A549 (cell line): ENCODE measurements around the gene RCOR3. TPM values are rescaled to one million over a fixed set of nuclear protein-coding genes. Genes with fewer than 3 reads are reported as not detected.
"Not testable (repeated sequence)": the region's sequence is repeated elsewhere in the genome, so short reads cannot be mapped to it uniquely, and the experiment has no call there.

Experiments used
- ATAC-seq, 2 experiments: fragments of 200-7000 bp in 1 of 2; fragments of >200 bp in 1 of 2; cut with Nextera tagmentation in 1 of 2; cut with Tn5 transposase in 1 of 2; 3 replicates each; pipeline versions ENCODE4 v1.8.0 to v1.9.1; 2018 to 2020; ENCODE audit warnings: mild to moderate bottlenecking in 1 of 2, moderate library complexity in 1 of 2
- CTCF ChIA-PET: fragments of 300-600 bp; sonication (Branson Sonifier 250); formaldehyde crosslinking; extraction: SDS; loops from one replicate; lab custom pipeline; 2021; ENCODE audit warnings: antibody characterized with exemption, inconsistent platforms; lab: Yijun Ruan, JAX
- POLR2A ChIA-PET: fragments of 350-600 bp; formaldehyde crosslinking; extraction: SDS; loops from one replicate; lab custom pipeline; 2021; ENCODE audit warnings: antibody characterized with exemption, inconsistent platforms; lab: Yijun Ruan, JAX
- DNase-seq, 2 experiments: peaks; one replicate each; pipeline versions ENCODE4 v3.0.0 to v3.0.0-alpha.2; 2011 to 2016; ENCODE audit warnings: low read depth in 1 of 2, low spot score in 1 of 2
- FAIRE-seq: peaks from 2 replicates; lab custom pipeline; 2011; peaks lifted over from hg19 to GRCh38; lab: Jason Lieb, UNC
- H3K27ac ChIP-seq, 2 experiments: fragments of >200 bp; sonication (Bioruptor Twin); formaldehyde crosslinking; 3 replicates each; pipeline ENCODE4 v1.5.1; 2016 to 2017
- H3K4me1 ChIP-seq: fragments of >200 bp; sonication (Bioruptor Twin); formaldehyde crosslinking; 3 replicates; pipeline ENCODE4 v1.6.1; 2016
- H3K4me2 ChIP-seq: fragments of >200 bp; sonication (Bioruptor Twin); formaldehyde crosslinking; 3 replicates; pipeline ENCODE4 v1.6.1; 2016
- H3K4me3 ChIP-seq: fragments of >200 bp; sonication (Bioruptor Twin); formaldehyde crosslinking; 3 replicates; pipeline ENCODE4 v1.5.1; 2016
- H3K9me3 ChIP-seq: fragments of >200 bp; sonication (Bioruptor Twin); formaldehyde crosslinking; 3 replicates; pipeline ENCODE4 v1.6.1; 2016
- CHD4 ChIP-seq: fragments of 200-600 bp; sonication (generic); IDR thresholded peaks from 2 replicates; pipeline ENCODE4 v1.6.1; 2016; ENCODE audit warnings: antibody characterized with exemption, mild to moderate bottlenecking, borderline replicate concordance
- EHMT2 ChIP-seq: fragments of 200-600 bp; sonication (generic); IDR thresholded peaks from 2 replicates; pipeline ENCODE4 v1.6.1; 2016; ENCODE audit warnings: antibody characterized with exemption, low read depth, mild to moderate bottlenecking, moderate library complexity
- HOXA7 ChIP-seq: fragments of 250-450 bp; sonication (Bioruptor Pico); IDR thresholded peaks from 2 replicates; pipeline ENCODE4 v1.5.0; 2020; ENCODE audit warnings: mild to moderate bottlenecking, moderate library complexity
- HOXB13 ChIP-seq: fragments of 250-450 bp; sonication (Bioruptor Pico); IDR thresholded peaks from 2 replicates; pipeline ENCODE4 v1.5.0; 2020; ENCODE audit warnings: low read depth, mild to moderate bottlenecking, moderate library complexity
- JUN ChIP-seq, 2 experiments: fragments of >200 bp; sonication (Bioruptor Twin); formaldehyde crosslinking; IDR thresholded peaks; 2 replicates in 1 of 2; 3 replicates in 1 of 2; pipeline ENCODE4 v1.6.1; 2016 to 2017
- MAFK ChIP-seq: fragments of 450-650 bp; IDR thresholded peaks from 2 replicates; pipeline ENCODE4 v1.6.1; 2014; ENCODE audit not compliant: partially characterized antibody
- MYC ChIP-seq: IDR thresholded peaks from 2 replicates; pipeline ENCODE4 v1.6.1; 2012; ENCODE audit warnings: mild to moderate bottlenecking, inconsistent platforms, low read length, improper control_type of control experiment, borderline replicate concordance
- NPAS2 ChIP-seq: fragments of 250-450 bp; sonication (Bioruptor Pico); IDR thresholded peaks from 2 replicates; pipeline ENCODE4 v1.8.0; 2022; ENCODE audit warnings: mild to moderate bottlenecking, moderate library complexity, borderline replicate concordance
- POLR2A ChIP-seq: IDR thresholded peaks from 2 replicates; pipeline ENCODE4 v1.6.1; 2012; ENCODE audit warnings: mild to moderate bottlenecking, low read length
- RAD21 ChIP-seq, 2 experiments: fragments of >200 bp in 1 of 2; sonication (Bioruptor Twin) in 1 of 2; formaldehyde crosslinking in 1 of 2; IDR thresholded peaks in 1 of 2; conservative IDR thresholded peaks in 1 of 2; 2 replicates in 1 of 2; 3 replicates in 1 of 2; pipeline ENCODE4 v1.6.1; 2012 to 2018; ENCODE audit warnings: inconsistent platforms in 1 of 2
- RARB ChIP-seq: fragments of 250-450 bp; sonication (Bioruptor Pico); IDR thresholded peaks from 2 replicates; pipeline ENCODE4 v1.8.0; 2021; ENCODE audit warnings: mild to moderate bottlenecking, moderate library complexity
- RCOR1 ChIP-seq: fragments of 150-350 bp; IDR thresholded peaks from 2 replicates; pipeline ENCODE4 v1.6.1; 2014; ENCODE audit warnings: antibody characterized with exemption, low read length, low read depth
- RFX5 ChIP-seq: fragments of 450-650 bp; IDR thresholded peaks from 2 replicates; pipeline ENCODE4 v1.7.1; 2014; ENCODE audit warnings: antibody characterized with exemption, mild to moderate bottlenecking, moderate library complexity
- RNF2 ChIP-seq: fragments of 200-600 bp; sonication (generic); IDR thresholded peaks from 2 replicates; pipeline ENCODE4 v1.6.1; 2016; ENCODE audit warnings: low read depth, mild to moderate bottlenecking, antibody characterized with exemption, moderate library complexity, borderline replicate concordance
- SMC3 ChIP-seq: fragments of >200 bp; sonication (Bioruptor Twin); formaldehyde crosslinking; IDR thresholded peaks from 3 replicates; pipeline ENCODE4 v1.6.1; 2018; ENCODE audit warnings: inconsistent platforms
- WGBS: methylation state at CpG from one replicate; pipeline ENCODE4 v1.1.6; 2017; ENCODE audit errors: missing lambda C conversion rate; 5-methylcytosine and 5-hydroxymethylcytosine counted together
- polyA plus RNA-seq, 4 experiments: library from polyadenylated mRNA; depleted of rRNA in 3 of 4; stranded (reverse); fragments of >200 nt; fragmentation: RNase III in 1 of 4; extraction: RNeasy Plus Mini Kit Qiagen cat#74134 plus additional on column Dnase treatment in 1 of 4; gene quantifications; 2 replicates in 3 of 4; 3 replicates in 1 of 4; pipeline ENCODE4 v1.2.3, GENCODE V29; 2011 to 2017
- TF ChIP-seq, protein P1 (sequence below): fragments of 250-450 bp; sonication (Bioruptor Pico); IDR thresholded peaks from 2 replicates; pipeline ENCODE4 v1.5.0; 2020; ENCODE audit warnings: low read depth, mild to moderate bottlenecking, moderate library complexity
- TF ChIP-seq, protein P2 (sequence below): fragments of >200 bp; sonication (Bioruptor Twin); formaldehyde crosslinking; IDR thresholded peaks from 3 replicates; pipeline ENCODE4 v1.5.1; 2016
- TF ChIP-seq, protein P3 (sequence below): IDR thresholded peaks from 2 replicates; pipeline ENCODE4 v1.6.1; 2012; ENCODE audit warnings: low read depth, borderline replicate concordance
- TF ChIP-seq, protein P4 (sequence below): IDR thresholded peaks from 2 replicates; pipeline ENCODE4 v1.6.1; 2012
- TF ChIP-seq, protein P5 (sequence below): fragments of 450-650 bp; IDR thresholded peaks from 2 replicates; pipeline ENCODE4 v1.6.1; 2014; ENCODE audit warnings: antibody characterized with exemption
- TF ChIP-seq, protein P6 (sequence below): fragments of >200 bp; sonication (Bioruptor Twin); formaldehyde crosslinking; IDR thresholded peaks from 2 replicates; pipeline ENCODE4 v1.6.1; 2016

The RCOR3 gene
- polyA plus RNA-seq, 2 of the 4 experiments (the other 2 are of a cell fraction) = 16.3 to 40.7 TPM

DNA sequence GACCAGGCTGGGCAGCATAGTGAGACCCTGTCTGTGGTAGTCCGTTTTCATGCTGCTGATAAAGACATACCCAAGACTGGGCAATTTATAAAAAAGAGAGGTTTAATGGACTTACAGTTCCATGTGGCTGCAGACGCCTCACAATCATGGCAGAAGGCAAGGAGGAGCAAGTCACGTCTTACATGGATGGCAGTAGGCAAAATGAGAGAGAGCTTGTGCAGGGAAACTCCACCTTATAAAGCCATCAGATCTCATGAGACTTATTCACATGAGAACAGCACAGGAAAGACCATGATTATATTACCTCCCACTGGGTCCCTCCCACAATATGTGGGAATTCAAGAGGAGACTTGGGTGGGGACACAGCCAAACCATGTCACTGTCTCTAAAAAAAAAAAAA is 92.9 kb downstream of the RCOR3 start:
- H3K4me2 ChIP-seq, H3K27ac ChIP-seq, ATAC-seq, DNase-seq, H3K4me3 ChIP-seq, FAIRE-seq, H3K4me1 ChIP-seq: not testable (repeated sequence)
- H3K9me3 ChIP-seq = peaks cover 11% of the 10 kb centered on the region; the same call in 2 of the 3 replicates
- 80% methylated on average over 3 of the region's 3 CpGs for WGBS
- POLR2A ChIA-PET = interaction anchor here (1.2 kb wide), 1 partner anchor 30 kb away, joined by 3 read pairs; no protein-coding TSS in a partner anchor
- CTCF ChIA-PET = interaction anchor here (1.2 to 1.3 kb wide), 2 partner anchors 8 to 12 kb away, joined by 3 to 4 read pairs; no protein-coding TSS in a partner anchor

DNA sequence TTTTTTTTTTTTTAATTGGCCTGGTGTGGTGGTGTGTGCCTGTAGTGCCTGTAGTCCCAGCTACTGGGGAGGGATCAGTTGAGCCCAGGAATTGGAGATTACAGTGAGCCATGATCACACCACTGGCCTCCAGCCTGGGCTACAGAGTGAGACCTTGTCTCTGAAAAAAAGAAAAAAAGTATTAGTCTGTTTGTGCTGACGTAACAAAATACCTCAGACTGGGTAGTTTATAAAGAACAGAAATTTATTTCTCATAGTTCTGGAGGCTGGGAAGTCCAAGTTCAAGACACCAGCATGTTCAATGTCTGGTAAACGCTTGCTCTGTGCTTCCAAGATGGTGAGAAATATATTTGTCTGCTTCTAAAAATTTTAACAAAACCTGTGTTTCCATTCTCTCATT is 93.3 kb downstream of the RCOR3 start:
- H3K4me2 ChIP-seq = no peak overlapping the region
- 91% methylated on average over 2 of the region's 2 CpGs for WGBS
- no peaks in the 10 kb centered on the region for H3K4me1 ChIP-seq
- no peak for TF ChIP-seq RARB (CRISPR knock-in tag)
- TF ChIP-seq MAFK = peak; percentile 84
- TF ChIP-seq, all 56 proteins: peak for 1
- ChIA-PET POLR2A (no interaction called here), CTCF (interaction anchor here (1.3 kb wide), 1 partner anchor 9 kb away, joined by 3 read pairs; no protein-coding TSS in a partner anchor)
- ATAC-seq (no peak), FAIRE-seq (no peak), DNase-seq (no peak)
- peaks cover 11% of the 10 kb centered on the region; the same call in 2 of the 3 replicates for H3K9me3 ChIP-seq
- H3K4me3 ChIP-seq = no peak overlapping the region
- H3K27ac ChIP-seq = no peak overlapping the region

DNA sequence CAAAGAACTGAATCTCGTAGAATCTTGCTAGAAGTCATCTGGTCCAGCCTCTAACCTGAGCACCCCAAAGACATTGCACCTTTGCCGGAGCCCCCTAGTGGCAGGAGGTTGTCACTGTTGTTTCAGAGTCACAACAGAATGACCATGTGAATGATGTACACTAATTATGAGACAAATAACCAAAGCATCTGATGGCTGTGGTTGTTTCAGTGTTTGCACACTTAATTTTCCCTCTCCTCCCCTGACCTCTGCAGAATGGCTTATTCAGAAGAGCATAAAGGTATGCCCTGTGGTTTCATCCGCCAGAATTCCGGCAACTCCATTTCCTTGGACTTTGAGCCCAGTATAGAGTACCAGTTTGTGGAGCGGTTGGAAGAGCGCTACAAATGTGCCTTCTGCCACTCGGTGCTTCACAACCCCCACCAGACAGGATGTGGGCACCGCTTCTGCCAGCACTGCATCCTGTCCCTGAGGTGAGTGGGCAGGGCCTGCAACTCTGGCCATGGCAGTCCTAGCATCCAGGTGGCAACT is 93.9 kb downstream of the RCOR3 start:
- Histone ChIP-seq H3K4me2 (no peak overlapping the region), H3K4me3 (no peak overlapping the region), H3K27ac (no peak overlapping the region), H3K4me1 (no peaks in the 10 kb centered on the region), H3K9me3 (peaks cover 11% of the 10 kb centered on the region; the same call in 2 of the 3 replicates)
- ChIA-PET CTCF (interaction anchor here (1.1 kb wide), 1 partner anchor 8 kb away, joined by 3 read pairs; no protein-coding TSS in a partner anchor), POLR2A (no interaction called here)
- TF ChIP-seq, protein P1, sequence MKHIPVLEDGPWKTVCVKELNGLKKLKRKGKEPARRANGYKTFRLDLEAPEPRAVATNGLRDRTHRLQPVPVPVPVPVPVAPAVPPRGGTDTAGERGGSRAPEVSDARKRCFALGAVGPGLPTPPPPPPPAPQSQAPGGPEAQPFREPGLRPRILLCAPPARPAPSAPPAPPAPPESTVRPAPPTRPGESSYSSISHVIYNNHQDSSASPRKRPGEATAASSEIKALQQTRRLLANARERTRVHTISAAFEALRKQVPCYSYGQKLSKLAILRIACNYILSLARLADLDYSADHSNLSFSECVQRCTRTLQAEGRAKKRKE (CRISPR knock-in tag) = no peak
- TF ChIP-seq, protein P2, sequence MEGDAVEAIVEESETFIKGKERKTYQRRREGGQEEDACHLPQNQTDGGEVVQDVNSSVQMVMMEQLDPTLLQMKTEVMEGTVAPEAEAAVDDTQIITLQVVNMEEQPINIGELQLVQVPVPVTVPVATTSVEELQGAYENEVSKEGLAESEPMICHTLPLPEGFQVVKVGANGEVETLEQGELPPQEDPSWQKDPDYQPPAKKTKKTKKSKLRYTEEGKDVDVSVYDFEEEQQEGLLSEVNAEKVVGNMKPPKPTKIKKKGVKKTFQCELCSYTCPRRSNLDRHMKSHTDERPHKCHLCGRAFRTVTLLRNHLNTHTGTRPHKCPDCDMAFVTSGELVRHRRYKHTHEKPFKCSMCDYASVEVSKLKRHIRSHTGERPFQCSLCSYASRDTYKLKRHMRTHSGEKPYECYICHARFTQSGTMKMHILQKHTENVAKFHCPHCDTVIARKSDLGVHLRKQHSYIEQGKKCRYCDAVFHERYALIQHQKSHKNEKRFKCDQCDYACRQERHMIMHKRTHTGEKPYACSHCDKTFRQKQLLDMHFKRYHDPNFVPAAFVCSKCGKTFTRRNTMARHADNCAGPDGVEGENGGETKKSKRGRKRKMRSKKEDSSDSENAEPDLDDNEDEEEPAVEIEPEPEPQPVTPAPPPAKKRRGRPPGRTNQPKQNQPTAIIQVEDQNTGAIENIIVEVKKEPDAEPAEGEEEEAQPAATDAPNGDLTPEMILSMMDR = peak; percentile 49
- TF ChIP-seq HOXA7 (CRISPR knock-in tag) (no peak), RAD21 (conservative IDR thresholded peaks at IDR 0.05 in 1 of 2, IDR thresholded peaks at IDR 0.05 in 1 of 2) (peak in 1 of 2 experiments; percentile 53; a peak in 2 of 5 replicates)
- peak in 1 of 2 experiments; percentile 86; a peak in 3 of 6 replicates for ATAC-seq
- no peak for FAIRE-seq
- DNase-seq = peak; percentile 45
- WGBS = 77% methylated on average over 8 of the region's 8 CpGs

DNA sequence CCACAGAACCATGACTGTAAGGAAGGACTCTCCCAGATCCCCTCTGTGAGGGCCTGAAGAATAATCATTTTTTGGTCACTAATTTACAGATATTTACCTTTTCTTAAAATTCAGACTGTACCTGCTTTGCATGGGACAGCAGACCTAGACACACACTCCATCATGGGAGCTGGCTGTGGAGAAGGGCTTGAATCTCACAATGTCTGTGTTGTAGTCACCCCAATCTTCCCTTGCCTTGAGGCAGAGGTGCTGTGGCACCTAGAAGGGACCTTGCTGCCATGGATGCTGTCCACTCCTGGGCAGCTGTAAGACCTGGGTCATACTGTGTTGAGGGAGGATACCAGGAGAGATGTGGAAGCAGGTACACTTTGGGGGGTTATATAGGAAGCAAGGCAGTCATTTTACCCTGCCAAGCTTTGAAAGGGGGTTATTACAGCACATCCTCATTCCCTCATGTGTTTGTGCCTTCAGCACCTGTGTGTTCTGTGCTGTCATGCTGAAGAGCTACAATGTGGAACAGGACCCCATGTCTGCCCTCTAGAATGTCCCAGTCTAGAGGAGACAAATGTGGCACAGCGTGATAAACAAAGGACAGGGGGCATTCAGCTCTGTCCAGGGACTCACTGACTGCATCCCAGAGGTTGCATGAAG is 94.5 kb downstream of the RCOR3 start:
- TF ChIP-seq, protein P3, sequence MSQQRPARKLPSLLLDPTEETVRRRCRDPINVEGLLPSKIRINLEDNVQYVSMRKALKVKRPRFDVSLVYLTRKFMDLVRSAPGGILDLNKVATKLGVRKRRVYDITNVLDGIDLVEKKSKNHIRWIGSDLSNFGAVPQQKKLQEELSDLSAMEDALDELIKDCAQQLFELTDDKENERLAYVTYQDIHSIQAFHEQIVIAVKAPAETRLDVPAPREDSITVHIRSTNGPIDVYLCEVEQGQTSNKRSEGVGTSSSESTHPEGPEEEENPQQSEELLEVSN = no peak
- TF ChIP-seq POLR2A (no peak), RCOR1 (no peak), MAFK (no peak), HOXB13 (CRISPR knock-in tag) (no peak), MYC (no peak), RAD21 (conservative IDR thresholded peaks at IDR 0.05 in 1 of 2, IDR thresholded peaks at IDR 0.05 in 1 of 2) (no peak), EHMT2 (no peak), RFX5 (no peak), CHD4 (no peak), NPAS2 (CRISPR knock-in tag) (no peak), JUN (IDR thresholded peaks at IDR 0.05) (no peak), RNF2 (no peak), SMC3 (no peak)
- TF ChIP-seq, protein P4, sequence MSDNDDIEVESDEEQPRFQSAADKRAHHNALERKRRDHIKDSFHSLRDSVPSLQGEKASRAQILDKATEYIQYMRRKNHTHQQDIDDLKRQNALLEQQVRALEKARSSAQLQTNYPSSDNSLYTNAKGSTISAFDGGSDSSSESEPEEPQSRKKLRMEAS = no peak
- TF ChIP-seq, protein P5, sequence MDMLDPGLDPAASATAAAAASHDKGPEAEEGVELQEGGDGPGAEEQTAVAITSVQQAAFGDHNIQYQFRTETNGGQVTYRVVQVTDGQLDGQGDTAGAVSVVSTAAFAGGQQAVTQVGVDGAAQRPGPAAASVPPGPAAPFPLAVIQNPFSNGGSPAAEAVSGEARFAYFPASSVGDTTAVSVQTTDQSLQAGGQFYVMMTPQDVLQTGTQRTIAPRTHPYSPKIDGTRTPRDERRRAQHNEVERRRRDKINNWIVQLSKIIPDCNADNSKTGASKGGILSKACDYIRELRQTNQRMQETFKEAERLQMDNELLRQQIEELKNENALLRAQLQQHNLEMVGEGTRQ = no peak
- TF ChIP-seq, protein P1 (CRISPR knock-in tag) = no peak
- TF ChIP-seq, protein P6, sequence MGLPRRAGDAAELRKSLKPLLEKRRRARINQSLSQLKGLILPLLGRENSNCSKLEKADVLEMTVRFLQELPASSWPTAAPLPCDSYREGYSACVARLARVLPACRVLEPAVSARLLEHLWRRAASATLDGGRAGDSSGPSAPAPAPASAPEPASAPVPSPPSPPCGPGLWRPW = no peak
- no peak for FAIRE-seq
- DNase-seq = no peak
- ATAC-seq = no peak
- H3K9me3 ChIP-seq = peaks cover 11% of the 10 kb centered on the region; the same call in 2 of the 3 replicates
- POLR2A ChIA-PET = no interaction called here
- H3K4me3 ChIP-seq = no peak overlapping the region
- H3K4me2 ChIP-seq = no peak overlapping the region
- H3K4me1 ChIP-seq = no peaks in the 10 kb centered on the region
- H3K27ac ChIP-seq = no peak overlapping the region
- WGBS = 94% methylated on average over 1 of the region's 1 CpG
- CTCF ChIA-PET = interaction anchor here (0.8 to 1.3 kb wide), 4 partner anchors 9 to 30 kb away, joined by 3 to 6 read pairs (median 3); no protein-coding TSS in a partner anchor
